ENCODE results near the gene CCNY. TPM values are rescaled to one million over a fixed set of nuclear protein-coding genes. Genes with fewer than 3 reads are reported as not detected.
"Not testable (repeated sequence)": the region's sequence is repeated elsewhere in the genome, so short reads cannot be mapped to it uniquely, and the experiment has no call there.

CCNY gene
- total RNA-seq, 1 experiment from 2014 or later: 51.9 TPM

DNA sequence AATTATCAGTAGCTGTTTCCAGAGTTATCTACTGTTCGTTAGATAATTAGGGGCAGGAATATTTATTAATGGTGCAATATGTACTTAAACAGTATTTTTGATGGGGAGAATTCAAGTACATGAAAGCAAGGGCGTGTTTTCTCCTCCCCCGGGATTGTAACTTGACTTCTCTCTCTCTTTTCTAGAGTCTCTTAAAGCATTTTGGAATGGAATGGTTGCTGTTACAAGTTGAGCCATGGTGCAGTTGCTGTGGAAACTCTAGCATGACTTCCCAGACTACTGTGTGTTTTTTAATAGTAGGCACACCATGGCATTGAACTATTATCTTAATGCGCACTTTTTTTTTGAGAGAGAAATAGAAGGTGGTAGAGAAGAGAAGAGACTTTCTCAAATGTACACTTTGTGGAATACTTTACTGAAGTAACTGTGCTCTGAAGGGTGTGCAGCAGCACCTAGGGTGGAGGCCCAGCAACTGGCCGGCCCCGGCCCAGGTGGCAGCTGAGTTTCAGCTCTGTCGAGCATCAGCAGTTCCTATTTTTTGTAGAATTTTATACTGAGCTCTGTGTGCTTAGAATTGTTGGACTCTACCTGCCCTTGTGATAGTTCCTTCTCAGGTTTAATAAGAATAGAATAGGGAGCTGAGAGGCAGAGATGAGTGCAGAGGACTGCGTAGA lies 64.4 kb downstream of the CCNY start:
- Histone ChIP-seq H3K4me1 (ENCODE audit: control insufficient read depth, insufficient read depth, low read length) (no peaks in the 10 kb centered on the region), H3K27ac (ENCODE audit: low read length) (no peak overlapping the region), H3K4me3 (ENCODE audit: low read depth in 2 of 2, low read length in 2 of 2) (no peak overlapping the region), H3K27me3 (ENCODE audit: control insufficient read depth, insufficient read depth, low read length) (no peaks in the 10 kb centered on the region), H3K36me3 (ENCODE audit: control insufficient read depth, insufficient read depth, low read length) (no peaks in the 10 kb centered on the region), H3K9me3 (ENCODE audit: control insufficient read depth, insufficient read depth, low read depth, low read length) (no peaks in the 10 kb centered on the region)
- ATAC-seq: no peak
- no TSS peak for BruUV-seq (replicated peaks)
- POLR2A ChIA-PET: no interaction called here
- TF ChIP-seq POLR2AphosphoS5 (IDR thresholded peaks at IDR 0.05; ENCODE audit: low read depth, low read length) (no peak), CTCF (IDR thresholded peaks at IDR 0.05) (no peak), SIN3A (IDR thresholded peaks at IDR 0.05; ENCODE audit: borderline replicate concordance, insufficient read depth, low read depth, low read length) (no peak), TCF7L2 (IDR thresholded peaks at IDR 0.05; ENCODE audit: low read depth, low read length) (no peak)
- TF ChIP-seq, protein P1, sequence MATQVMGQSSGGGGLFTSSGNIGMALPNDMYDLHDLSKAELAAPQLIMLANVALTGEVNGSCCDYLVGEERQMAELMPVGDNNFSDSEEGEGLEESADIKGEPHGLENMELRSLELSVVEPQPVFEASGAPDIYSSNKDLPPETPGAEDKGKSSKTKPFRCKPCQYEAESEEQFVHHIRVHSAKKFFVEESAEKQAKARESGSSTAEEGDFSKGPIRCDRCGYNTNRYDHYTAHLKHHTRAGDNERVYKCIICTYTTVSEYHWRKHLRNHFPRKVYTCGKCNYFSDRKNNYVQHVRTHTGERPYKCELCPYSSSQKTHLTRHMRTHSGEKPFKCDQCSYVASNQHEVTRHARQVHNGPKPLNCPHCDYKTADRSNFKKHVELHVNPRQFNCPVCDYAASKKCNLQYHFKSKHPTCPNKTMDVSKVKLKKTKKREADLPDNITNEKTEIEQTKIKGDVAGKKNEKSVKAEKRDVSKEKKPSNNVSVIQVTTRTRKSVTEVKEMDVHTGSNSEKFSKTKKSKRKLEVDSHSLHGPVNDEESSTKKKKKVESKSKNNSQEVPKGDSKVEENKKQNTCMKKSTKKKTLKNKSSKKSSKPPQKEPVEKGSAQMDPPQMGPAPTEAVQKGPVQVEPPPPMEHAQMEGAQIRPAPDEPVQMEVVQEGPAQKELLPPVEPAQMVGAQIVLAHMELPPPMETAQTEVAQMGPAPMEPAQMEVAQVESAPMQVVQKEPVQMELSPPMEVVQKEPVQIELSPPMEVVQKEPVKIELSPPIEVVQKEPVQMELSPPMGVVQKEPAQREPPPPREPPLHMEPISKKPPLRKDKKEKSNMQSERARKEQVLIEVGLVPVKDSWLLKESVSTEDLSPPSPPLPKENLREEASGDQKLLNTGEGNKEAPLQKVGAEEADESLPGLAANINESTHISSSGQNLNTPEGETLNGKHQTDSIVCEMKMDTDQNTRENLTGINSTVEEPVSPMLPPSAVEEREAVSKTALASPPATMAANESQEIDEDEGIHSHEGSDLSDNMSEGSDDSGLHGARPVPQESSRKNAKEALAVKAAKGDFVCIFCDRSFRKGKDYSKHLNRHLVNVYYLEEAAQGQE (IDR thresholded peaks at IDR 0.05; ENCODE audit: insufficient read depth in 1 of 2, low read depth in 2 of 2, low read length in 1 of 2): no peak
- CTCF ChIA-PET: no interaction called here
- intact Hi-C loops (cut with micrococcal nuclease; ENCODE audit: unreplicated experiment): no loop called here
- in situ Hi-C loops (cut with HindIII; ENCODE audit: low pct_unique_long_range_greater_than_20kb, low sequenced_read_pairs): no loop called here
- no peak for DNase-seq (ENCODE audit: low read depth, low spot score)

GRCh38 chr10:35403491-35403890 lies 67.2 kb downstream of the CCNY start:
- BruUV-seq (replicated peaks); H3K4me1 ChIP-seq (ENCODE audit: control insufficient read depth, insufficient read depth, low read length); intact Hi-C loops (cut with micrococcal nuclease; ENCODE audit: unreplicated experiment); H3K9me3 ChIP-seq (ENCODE audit: control insufficient read depth, insufficient read depth, low read depth, low read length); in situ Hi-C loops (cut with HindIII; ENCODE audit: low pct_unique_long_range_greater_than_20kb, low sequenced_read_pairs); CTCF ChIA-PET; POLR2A ChIA-PET; H3K27ac ChIP-seq (ENCODE audit: low read length); DNase-seq (ENCODE audit: low read depth, low spot score); H3K36me3 ChIP-seq (ENCODE audit: control insufficient read depth, insufficient read depth, low read length); H3K27me3 ChIP-seq (ENCODE audit: control insufficient read depth, insufficient read depth, low read length); ATAC-seq; H3K4me3 ChIP-seq (ENCODE audit: low read depth in 2 of 2, low read length in 2 of 2): not testable (repeated sequence)

DNA sequence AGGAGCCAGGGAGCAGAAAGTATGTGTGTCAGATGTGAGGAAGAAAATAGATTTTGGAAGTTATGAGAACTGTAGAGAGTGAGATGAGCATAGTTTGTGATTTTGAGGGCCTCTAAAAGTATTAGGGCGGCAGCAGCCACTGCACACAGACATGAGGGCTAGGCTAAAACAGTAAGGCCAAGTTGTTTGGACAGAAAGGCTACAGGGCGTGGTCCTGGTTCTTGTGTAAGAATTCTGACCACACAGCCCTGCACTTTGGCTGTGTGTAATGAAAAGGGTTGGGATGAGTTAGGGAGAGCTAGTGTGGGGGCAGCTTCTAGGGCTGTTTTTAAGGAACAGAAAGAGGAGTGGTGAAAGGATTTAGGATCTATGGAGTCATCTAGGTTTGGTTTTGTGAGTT lies 67.8 kb downstream of the CCNY start:
- H3K9me3 ChIP-seq (ENCODE audit: control insufficient read depth, insufficient read depth, low read depth, low read length); H3K27ac ChIP-seq (ENCODE audit: low read length); POLR2A ChIA-PET; intact Hi-C loops (cut with micrococcal nuclease; ENCODE audit: unreplicated experiment); CTCF ChIA-PET; ATAC-seq; H3K4me3 ChIP-seq (ENCODE audit: low read depth in 2 of 2, low read length in 2 of 2); DNase-seq (ENCODE audit: low read depth, low spot score); in situ Hi-C loops (cut with HindIII; ENCODE audit: low pct_unique_long_range_greater_than_20kb, low sequenced_read_pairs); H3K4me1 ChIP-seq (ENCODE audit: control insufficient read depth, insufficient read depth, low read length); H3K27me3 ChIP-seq (ENCODE audit: control insufficient read depth, insufficient read depth, low read length); H3K36me3 ChIP-seq (ENCODE audit: control insufficient read depth, insufficient read depth, low read length); BruUV-seq (replicated peaks): not testable (repeated sequence)

DNA sequence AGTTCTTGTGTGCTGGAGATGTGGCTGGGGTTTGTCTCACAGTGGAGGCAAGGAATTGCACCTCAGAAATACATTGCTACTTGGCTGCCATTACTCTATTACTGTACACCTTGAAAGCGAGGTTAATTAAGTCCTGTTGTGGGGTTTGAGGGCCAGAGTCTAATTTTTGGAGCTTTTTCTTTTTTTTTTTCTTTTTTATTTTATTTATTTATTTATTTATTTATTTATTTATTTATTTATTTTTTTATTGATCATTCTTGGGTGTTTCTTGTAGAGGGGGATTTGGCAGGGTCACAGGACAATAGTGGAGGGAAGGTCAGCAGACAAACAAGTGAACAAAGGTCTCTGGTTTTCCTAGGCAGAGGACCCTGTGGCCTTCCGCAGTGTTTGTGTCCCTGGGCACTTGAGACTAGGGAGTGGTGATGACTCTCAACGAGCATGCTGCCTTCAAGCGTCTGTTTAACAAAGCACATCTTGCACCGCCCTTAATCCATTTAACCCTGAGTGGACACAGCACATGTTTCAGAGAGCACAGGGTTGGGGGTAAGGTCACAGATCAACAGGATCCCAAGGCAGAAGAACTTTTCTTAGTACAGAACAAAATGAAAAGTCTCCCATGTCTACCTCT lies 69.8 kb downstream of the CCNY start:
- POLR2A ChIA-PET; ATAC-seq; BruUV-seq (replicated peaks); H3K4me3 ChIP-seq (ENCODE audit: low read depth in 2 of 2, low read length in 2 of 2); H3K4me1 ChIP-seq (ENCODE audit: control insufficient read depth, insufficient read depth, low read length); H3K27me3 ChIP-seq (ENCODE audit: control insufficient read depth, insufficient read depth, low read length); intact Hi-C loops (cut with micrococcal nuclease; ENCODE audit: unreplicated experiment); H3K9me3 ChIP-seq (ENCODE audit: control insufficient read depth, insufficient read depth, low read depth, low read length); in situ Hi-C loops (cut with HindIII; ENCODE audit: low pct_unique_long_range_greater_than_20kb, low sequenced_read_pairs); DNase-seq (ENCODE audit: low read depth, low spot score); H3K27ac ChIP-seq (ENCODE audit: low read length); H3K36me3 ChIP-seq (ENCODE audit: control insufficient read depth, insufficient read depth, low read length); CTCF ChIA-PET: not testable (repeated sequence)

DNA sequence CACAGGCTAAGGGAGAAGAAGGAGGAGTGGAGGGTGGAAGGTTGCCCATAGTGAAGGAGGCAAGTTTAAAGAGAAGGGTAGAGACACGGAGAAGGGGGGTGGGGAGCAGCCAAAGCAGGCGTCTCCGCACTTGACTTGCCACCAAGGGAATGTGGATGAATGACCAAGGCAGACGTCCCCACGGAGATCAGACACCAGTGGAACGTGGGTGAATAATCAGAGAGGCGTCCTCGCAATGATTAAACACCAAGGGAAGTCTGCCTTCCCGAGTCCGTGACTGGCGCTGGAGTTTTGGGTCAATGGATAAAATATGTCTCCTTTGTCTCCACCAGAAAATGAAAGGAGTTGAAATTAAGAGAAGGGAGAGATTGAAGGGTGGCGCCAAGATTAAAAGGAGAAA lies 71.4 kb downstream of the CCNY start:
- CTCF ChIA-PET; H3K36me3 ChIP-seq (ENCODE audit: control insufficient read depth, insufficient read depth, low read length); H3K27me3 ChIP-seq (ENCODE audit: control insufficient read depth, insufficient read depth, low read length); ATAC-seq; H3K4me3 ChIP-seq (ENCODE audit: low read depth in 2 of 2, low read length in 2 of 2); POLR2A ChIA-PET; in situ Hi-C loops (cut with HindIII; ENCODE audit: low pct_unique_long_range_greater_than_20kb, low sequenced_read_pairs); H3K27ac ChIP-seq (ENCODE audit: low read length); DNase-seq (ENCODE audit: low read depth, low spot score); BruUV-seq (replicated peaks); intact Hi-C loops (cut with micrococcal nuclease; ENCODE audit: unreplicated experiment); H3K9me3 ChIP-seq (ENCODE audit: control insufficient read depth, insufficient read depth, low read depth, low read length); H3K4me1 ChIP-seq (ENCODE audit: control insufficient read depth, insufficient read depth, low read length): not testable (repeated sequence)

Measured in Panc1 (cell line).